ENCODE results near the gene TMC1.

DNA sequence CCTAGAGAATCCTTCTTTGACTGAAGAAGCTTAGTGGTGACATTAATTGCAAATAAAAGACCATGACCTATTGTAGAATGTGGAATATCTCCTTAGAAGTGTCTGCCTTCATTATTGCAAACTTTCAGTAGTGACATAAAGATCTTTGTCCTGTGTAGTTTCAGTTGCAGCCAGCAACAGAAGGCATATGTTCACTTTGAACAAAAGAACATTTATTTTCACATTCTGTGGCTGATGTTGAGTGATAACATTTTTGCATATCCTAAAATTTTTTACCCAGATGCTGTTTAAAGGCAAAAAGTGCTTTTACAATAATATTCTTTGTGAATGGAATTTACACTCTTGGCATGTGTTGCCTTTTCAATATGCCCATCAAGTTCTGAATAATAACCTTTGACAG is 165.9 kb downstream of the TMC1 start:
- TF ChIP-seq EZH2 (IDR thresholded peaks at IDR 0.05; ENCODE audit: low read depth) (no peak), CTCF (conservative IDR thresholded peaks at IDR 0.05) (no peak)

Data from PC-9 (cell line).